ENCODE results near the gene NT5E.

The NT5E gene

GRCh38 chr6:85421972-85422371, 27.9 kb upstream of the NT5E start:
- DNase-seq (ENCODE audit: low spot score) = no peak

GRCh38 chr6:85422996-85423395, 26.9 kb upstream of the NT5E start:
- no peak for DNase-seq (ENCODE audit: low spot score)

GRCh38 chr6:85424981-85425380, 24.9 kb upstream of the NT5E start:
- DNase-seq (ENCODE audit: low spot score) = no peak

- no peak for DNase-seq (ENCODE audit: low spot score)
Observed at GRCh38 chr6:85425997-85426396, 23.9 kb upstream of the NT5E start.

- DNase-seq (ENCODE audit: low spot score) = no peak
Observed at GRCh38 chr6:85428486-85428885, 21.4 kb upstream of the NT5E start.

- DNase-seq (ENCODE audit: low spot score) = no peak
Observed at GRCh38 chr6:85429346-85429745, 20.5 kb upstream of the NT5E start.

- no peak for DNase-seq (ENCODE audit: low spot score)
Observed at GRCh38 chr6:85431271-85431670, 18.6 kb upstream of the NT5E start.

GRCh38 chr6:85432554-85432953, 17.3 kb upstream of the NT5E start:
- DNase-seq (ENCODE audit: low spot score) = no peak

- no peak for DNase-seq (ENCODE audit: low spot score)
Observed at GRCh38 chr6:85435851-85436250, 14.0 kb upstream of the NT5E start.

GRCh38 chr6:85436411-85436810, 13.5 kb upstream of the NT5E start:
- no peak for DNase-seq (ENCODE audit: low spot score)

GRCh38 chr6:85436939-85437495, 12.9 kb upstream of the NT5E start:
- no peak for DNase-seq (ENCODE audit: low spot score)

- no peak for DNase-seq (ENCODE audit: low spot score)
Observed at GRCh38 chr6:85443349-85444117, 6.3 kb upstream of the NT5E start.

GRCh38 chr6:85449388-85449817, 480 bp upstream of the NT5E start:
- no peak for DNase-seq (ENCODE audit: low spot score)

GRCh38 chr6:85451565-85452306, 1.9 kb downstream of the NT5E start:
- no peak for DNase-seq (ENCODE audit: low spot score)

- no peak for DNase-seq (ENCODE audit: low spot score)
Observed at GRCh38 chr6:85452441-85452881, 2.6 kb downstream of the NT5E start.

GRCh38 chr6:85453052-85453451, 3.2 kb downstream of the NT5E start:
- no peak for DNase-seq (ENCODE audit: low spot score)

- DNase-seq (ENCODE audit: low spot score) = no peak
Observed at GRCh38 chr6:85453490-85453889, 3.6 kb downstream of the NT5E start.

- no peak for DNase-seq (ENCODE audit: low spot score)
Observed at GRCh38 chr6:85455471-85456026, 5.7 kb downstream of the NT5E start.

GRCh38 chr6:85456782-85457181, 6.9 kb downstream of the NT5E start:
- DNase-seq (ENCODE audit: low spot score) = no peak

GRCh38 chr6:85458184-85458583, 8.3 kb downstream of the NT5E start:
- DNase-seq (ENCODE audit: low spot score) = no peak

GRCh38 chr6:85458782-85459181, 8.9 kb downstream of the NT5E start:
- DNase-seq (ENCODE audit: low spot score) = no peak

GRCh38 chr6:85459224-85459901, 9.5 kb downstream of the NT5E start:
- no peak for DNase-seq (ENCODE audit: low spot score)
